ENCODE measurements around the gene GGTA1. TPM values are rescaled to one million over a fixed set of nuclear protein-coding genes. Genes with fewer than 3 reads are reported as not detected.

The GGTA1 gene
- total RNA-seq, 1 experiment from 2014 or later, result not detected

- DNase-seq (ENCODE audit: low read depth), result no peak
- in situ Hi-C loops (cut with HindIII; ENCODE audit: low pct_unique_long_range_greater_than_20kb, low sequenced_read_pairs), result no loop called here
Measured at GRCh38 chr9:121505903-121506735, 6.5 kb upstream of the GGTA1 start.

GRCh38 chr9:121503444-121503843 is 3.8 kb upstream of the GGTA1 start:
- in situ Hi-C loops (cut with HindIII; ENCODE audit: low pct_unique_long_range_greater_than_20kb, low sequenced_read_pairs), result no loop called here
- DNase-seq (ENCODE audit: low read depth), result no peak

GRCh38 chr9:121500165-121500478 is 478 bp upstream of the GGTA1 start:
- in situ Hi-C loops (cut with HindIII; ENCODE audit: low pct_unique_long_range_greater_than_20kb, low sequenced_read_pairs), result no loop called here
- no peak for DNase-seq (ENCODE audit: low read depth)

- in situ Hi-C loops (cut with HindIII; ENCODE audit: low pct_unique_long_range_greater_than_20kb, low sequenced_read_pairs), result no loop called here
- DNase-seq (ENCODE audit: low read depth), result no peak
Measured at GRCh38 chr9:121499177-121499426, 542 bp downstream of the GGTA1 start.

- in situ Hi-C loops (cut with HindIII; ENCODE audit: low pct_unique_long_range_greater_than_20kb, low sequenced_read_pairs), result no loop called here
- peak; percentile 6 for DNase-seq (ENCODE audit: low read depth)
Measured at GRCh38 chr9:121498487-121499176, 1.0 kb downstream of the GGTA1 start.

- peak; percentile 63 for DNase-seq (ENCODE audit: low read depth)
- in situ Hi-C loops (cut with HindIII; ENCODE audit: low pct_unique_long_range_greater_than_20kb, low sequenced_read_pairs), result no loop called here
Measured at GRCh38 chr9:121498150-121498486, 1.5 kb downstream of the GGTA1 start.

GRCh38 chr9:121495976-121496375 is 3.7 kb downstream of the GGTA1 start:
- in situ Hi-C loops (cut with HindIII; ENCODE audit: low pct_unique_long_range_greater_than_20kb, low sequenced_read_pairs), result no loop called here
- DNase-seq (ENCODE audit: low read depth), result no peak

GRCh38 chr9:121494192-121494591 is 5.5 kb downstream of the GGTA1 start:
- in situ Hi-C loops (cut with HindIII; ENCODE audit: low pct_unique_long_range_greater_than_20kb, low sequenced_read_pairs), result no loop called here
- DNase-seq (ENCODE audit: low read depth), result no peak

GRCh38 chr9:121491111-121491510 is 8.5 kb downstream of the GGTA1 start:
- in situ Hi-C loops (cut with HindIII; ENCODE audit: low pct_unique_long_range_greater_than_20kb, low sequenced_read_pairs), result no loop called here
- no peak for DNase-seq (ENCODE audit: low read depth)

GRCh38 chr9:121489344-121489743 is 10.3 kb downstream of the GGTA1 start:
- no peak for DNase-seq (ENCODE audit: low read depth)
- in situ Hi-C loops (cut with HindIII; ENCODE audit: low pct_unique_long_range_greater_than_20kb, low sequenced_read_pairs), result no loop called here

- in situ Hi-C loops (cut with HindIII; ENCODE audit: low pct_unique_long_range_greater_than_20kb, low sequenced_read_pairs), result no loop called here
- DNase-seq (ENCODE audit: low read depth), result no peak
Measured at GRCh38 chr9:121486043-121486442, 13.6 kb downstream of the GGTA1 start.

- in situ Hi-C loops (cut with HindIII; ENCODE audit: low pct_unique_long_range_greater_than_20kb, low sequenced_read_pairs), result no loop called here
- no peak for DNase-seq (ENCODE audit: low read depth)
Measured at GRCh38 chr9:121485623-121486022, 14.0 kb downstream of the GGTA1 start.

GRCh38 chr9:121484651-121485446 is 14.8 kb downstream of the GGTA1 start:
- no peak for DNase-seq (ENCODE audit: low read depth)
- in situ Hi-C loops (cut with HindIII; ENCODE audit: low pct_unique_long_range_greater_than_20kb, low sequenced_read_pairs), result no loop called here

GRCh38 chr9:121483473-121484031 is 16.1 kb downstream of the GGTA1 start:
- DNase-seq (ENCODE audit: low read depth), result no peak
- in situ Hi-C loops (cut with HindIII; ENCODE audit: low pct_unique_long_range_greater_than_20kb, low sequenced_read_pairs), result no loop called here

GRCh38 chr9:121483049-121483448 is 16.6 kb downstream of the GGTA1 start:
- in situ Hi-C loops (cut with HindIII; ENCODE audit: low pct_unique_long_range_greater_than_20kb, low sequenced_read_pairs), result no loop called here
- no peak for DNase-seq (ENCODE audit: low read depth)

- DNase-seq (ENCODE audit: low read depth), result no peak
- in situ Hi-C loops (cut with HindIII; ENCODE audit: low pct_unique_long_range_greater_than_20kb, low sequenced_read_pairs), result no loop called here
Measured at GRCh38 chr9:121478816-121479676, 20.6 kb downstream of the GGTA1 start.

GRCh38 chr9:121476156-121476555 is 23.5 kb downstream of the GGTA1 start:
- in situ Hi-C loops (cut with HindIII; ENCODE audit: low pct_unique_long_range_greater_than_20kb, low sequenced_read_pairs), result no loop called here
- no peak for DNase-seq (ENCODE audit: low read depth)

- DNase-seq (ENCODE audit: low read depth), result no peak
- in situ Hi-C loops (cut with HindIII; ENCODE audit: low pct_unique_long_range_greater_than_20kb, low sequenced_read_pairs), result no loop called here
Measured at GRCh38 chr9:121474231-121474947, 25.3 kb downstream of the GGTA1 start.

Measured in Caki2 (cell line).